GM10248 (cell line): ENCODE results near the gene RTL1.

Source experiments
- CTCF ChIA-PET: fragments of 300-600 bp; sonication (Branson Sonifier 250); formaldehyde crosslinking; extraction: SDS; loops from one replicate; lab custom pipeline; 2021; ENCODE audit warnings: antibody characterized with exemption; lab: Yijun Ruan, JAX
- POLR2A ChIA-PET: fragments of 350-650 bp; sonication (Branson Sonifier 250); formaldehyde crosslinking; extraction: SDS; loops from one replicate; lab custom pipeline; 2020; ENCODE audit warnings: antibody characterized with exemption; lab: Yijun Ruan, JAX
- DNase-seq: peaks from one replicate; pipeline ENCODE4 v3.0.0; 2012; ENCODE audit errors: extremely low spot score
- CTCF ChIP-seq: IDR thresholded peaks from 2 replicates; pipeline ENCODE4 v1.5.1; 2012; ENCODE audit warnings: mild to moderate bottlenecking, low read depth; ENCODE audit errors: extremely low read depth, missing control alignments, control extremely low read depth

RTL1 gene

DNA sequence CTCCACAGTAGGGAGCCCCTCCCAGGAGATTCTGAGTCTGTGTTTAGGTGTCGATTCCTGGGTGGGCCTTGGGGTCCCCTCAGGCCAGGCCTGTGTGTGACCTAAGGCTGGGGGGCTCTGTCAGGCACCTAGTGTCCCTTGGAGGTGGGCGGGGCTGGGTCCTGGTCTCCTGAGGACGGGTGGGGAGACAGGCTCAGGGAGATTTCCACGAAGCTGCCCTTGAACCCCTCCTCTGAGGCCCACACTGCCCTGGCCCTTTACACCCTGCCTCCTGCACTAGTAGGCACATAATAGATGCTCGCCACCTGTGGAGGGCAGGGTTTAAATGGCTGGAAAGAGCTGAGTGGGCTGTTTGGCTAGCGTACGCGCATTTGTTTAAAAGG is 44.7 kb downstream of the RTL1 start:
- no peak for DNase-seq
- no peak for TF ChIP-seq CTCF
- POLR2A ChIA-PET = no interaction called here
- CTCF ChIA-PET = no interaction called here

GRCh38 chr14:100857923-100858837 is 45.3 kb downstream of the RTL1 start:
- POLR2A ChIA-PET = no interaction called here
- DNase-seq = no peak
- TF ChIP-seq CTCF = no peak
- CTCF ChIA-PET = no interaction called here

DNA sequence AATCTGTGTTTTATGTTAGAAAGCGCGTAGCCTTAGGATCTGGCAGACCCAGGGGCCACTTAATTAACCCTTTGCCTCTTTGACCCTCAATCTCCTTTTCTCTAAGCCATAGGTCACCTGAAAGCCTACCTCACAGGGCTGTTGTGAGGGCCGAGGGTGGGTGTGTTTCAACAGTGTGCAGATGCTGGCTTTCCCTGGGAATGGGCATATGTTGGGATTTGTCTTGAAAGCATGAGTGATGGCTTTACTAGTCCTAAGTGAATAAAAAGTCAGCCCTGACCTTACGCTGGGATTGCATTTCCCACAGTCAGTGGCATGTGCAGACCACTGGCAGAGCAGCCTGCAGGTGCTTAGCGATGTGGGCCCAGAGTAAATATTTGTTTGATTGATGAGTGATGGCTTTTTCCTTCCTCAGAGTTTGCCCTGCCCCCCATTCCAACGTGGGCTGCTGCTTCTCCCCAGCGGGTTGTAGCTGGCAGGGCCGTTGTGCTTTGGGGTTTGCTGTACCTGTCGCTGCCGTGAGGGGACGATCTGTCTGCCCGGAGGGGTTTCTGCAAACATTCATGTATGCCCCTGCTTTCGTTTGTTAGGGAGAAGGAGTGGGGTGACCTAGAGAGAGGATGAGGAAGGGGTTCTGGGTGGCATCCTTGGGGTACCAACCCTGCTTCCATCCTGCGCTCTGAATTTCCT is 46.1 kb downstream of the RTL1 start:
- no peak for DNase-seq
- TF ChIP-seq CTCF = no peak
- ChIA-PET CTCF (no interaction called here), POLR2A (no interaction called here)

DNA sequence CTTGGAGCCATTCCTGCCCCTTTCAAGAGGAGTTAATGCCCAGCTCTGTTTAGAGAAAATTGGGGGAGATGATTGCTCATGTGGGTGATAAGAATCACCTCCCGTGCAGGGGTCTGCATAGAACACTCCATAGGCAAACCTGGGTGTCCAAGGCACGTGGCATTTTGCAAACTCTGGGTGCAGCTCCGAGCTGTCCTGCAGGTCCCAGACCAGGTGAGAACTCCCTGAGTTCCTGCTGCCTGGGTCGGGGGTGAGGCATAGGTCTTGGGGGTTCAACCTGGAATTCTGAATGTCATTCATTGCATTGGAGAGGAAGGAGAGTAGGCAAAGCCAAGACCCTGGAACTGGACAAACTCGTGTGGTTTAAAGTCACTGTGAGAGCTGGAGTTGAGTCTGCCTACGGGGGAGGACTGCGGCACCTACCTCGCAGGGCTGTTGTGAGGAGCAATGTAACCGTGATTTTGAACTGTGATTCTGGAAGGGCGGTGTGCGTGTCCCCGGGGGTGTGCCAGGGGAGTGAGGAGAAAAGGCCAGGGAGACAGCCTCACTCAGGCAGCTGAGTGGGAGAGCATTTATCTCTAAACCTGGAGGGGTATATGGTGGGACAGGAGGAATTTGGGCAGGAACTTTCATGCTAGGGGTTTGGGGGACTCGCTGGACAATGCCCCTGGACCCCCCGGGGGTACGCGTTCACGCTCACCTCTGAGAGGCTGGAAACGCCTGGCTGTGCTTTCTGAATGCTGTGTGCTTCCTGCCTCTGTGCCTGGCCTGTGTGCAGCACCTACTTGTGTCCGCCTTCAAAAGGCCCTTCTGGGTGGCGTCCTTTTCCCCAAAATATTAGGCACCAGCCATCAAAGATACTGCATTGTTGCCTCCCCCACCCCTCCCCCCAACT is 47.2 kb downstream of the RTL1 start:
- no peak for DNase-seq
- TF ChIP-seq CTCF = no peak
- ChIA-PET CTCF (interaction anchor here (4.0 kb wide), 1 partner anchor 8 kb away, joined by 15 read pairs; no protein-coding TSS in a partner anchor), POLR2A (no interaction called here)

DNA sequence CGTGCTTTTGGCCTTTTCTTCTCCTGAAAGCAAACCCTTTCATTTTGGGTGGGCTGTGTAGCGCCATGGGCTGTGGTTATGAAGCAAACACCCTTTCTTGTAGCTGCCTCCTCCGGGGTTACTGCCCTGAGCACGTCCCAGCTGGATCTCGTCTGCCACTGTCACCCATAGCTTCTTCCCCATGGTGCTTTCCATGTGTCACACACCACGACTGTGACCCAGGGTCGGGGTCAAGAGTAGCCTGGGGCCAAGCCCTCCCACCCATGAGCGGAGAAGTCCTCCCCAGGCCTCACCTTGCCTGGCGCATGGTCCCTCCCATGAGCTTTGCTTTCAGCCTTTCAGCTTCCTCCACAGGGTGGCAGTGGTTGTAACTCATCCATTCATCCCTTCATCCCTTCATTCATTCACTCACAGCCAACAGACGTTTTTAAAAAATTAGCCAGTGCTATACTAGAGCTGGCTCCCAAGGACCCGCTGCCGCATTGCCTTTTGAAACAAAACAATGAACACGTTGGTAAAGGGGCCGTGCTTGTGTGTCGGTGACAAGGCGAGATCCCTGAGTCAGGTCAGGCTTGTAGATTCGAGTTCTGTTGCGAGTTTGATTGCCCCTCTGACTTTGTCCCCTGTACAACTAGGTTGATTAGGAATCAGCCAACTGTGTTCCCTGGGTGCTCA is 48.1 kb downstream of the RTL1 start:
- ChIA-PET POLR2A (no interaction called here), CTCF (interaction anchor here (4.0 kb wide), 1 partner anchor 9 kb away, joined by 15 read pairs; no protein-coding TSS in a partner anchor)
- no peak for TF ChIP-seq CTCF
- no peak for DNase-seq
